Kidney epithelial cell (primary cell): ENCODE measurements around the gene EIF5B. TPM values are rescaled to one million over a fixed set of nuclear protein-coding genes. Genes with fewer than 3 reads are reported as not detected.

Experiments used
- DNase-seq: peaks from one replicate; pipeline ENCODE4 v3.0.0-alpha.2; 2010; ENCODE audit warnings: low read depth
- H3K27me3 ChIP-seq: 2 replicates; pipeline ENCODE4 v1.6.0; 2011; ENCODE audit warnings: low read length; ENCODE audit not compliant: control insufficient read depth, insufficient read depth
- H3K36me3 ChIP-seq: 2 replicates; pipeline ENCODE4 v1.5.1; 2011; ENCODE audit warnings: low read length; ENCODE audit not compliant: control insufficient read depth, insufficient read depth
- H3K4me3 ChIP-seq: 2 replicates; pipeline ENCODE4 v1.5.1; 2011; ENCODE audit warnings: low read depth, mild to moderate bottlenecking, control low read depth, low read length
- total RNA-seq: library from RNA; depleted of rRNA; stranded (reverse); fragments of >200 nt; gene quantifications from 2 replicates; pipeline ENCODE4 v1.2.3, GENCODE V29; 2015
- TF ChIP-seq, protein P1 (sequence below): IDR thresholded peaks from 2 replicates; pipeline ENCODE4 v1.5.1; 2011; ENCODE audit warnings: mild to moderate bottlenecking, moderate library complexity, low read length, control low read depth, inconsistent platforms; ENCODE audit not compliant: insufficient read depth, poor library complexity, severe bottlenecking

Gene EIF5B
- total RNA-seq, 1 donor from 2014 or later = 31.8 TPM

DNA sequence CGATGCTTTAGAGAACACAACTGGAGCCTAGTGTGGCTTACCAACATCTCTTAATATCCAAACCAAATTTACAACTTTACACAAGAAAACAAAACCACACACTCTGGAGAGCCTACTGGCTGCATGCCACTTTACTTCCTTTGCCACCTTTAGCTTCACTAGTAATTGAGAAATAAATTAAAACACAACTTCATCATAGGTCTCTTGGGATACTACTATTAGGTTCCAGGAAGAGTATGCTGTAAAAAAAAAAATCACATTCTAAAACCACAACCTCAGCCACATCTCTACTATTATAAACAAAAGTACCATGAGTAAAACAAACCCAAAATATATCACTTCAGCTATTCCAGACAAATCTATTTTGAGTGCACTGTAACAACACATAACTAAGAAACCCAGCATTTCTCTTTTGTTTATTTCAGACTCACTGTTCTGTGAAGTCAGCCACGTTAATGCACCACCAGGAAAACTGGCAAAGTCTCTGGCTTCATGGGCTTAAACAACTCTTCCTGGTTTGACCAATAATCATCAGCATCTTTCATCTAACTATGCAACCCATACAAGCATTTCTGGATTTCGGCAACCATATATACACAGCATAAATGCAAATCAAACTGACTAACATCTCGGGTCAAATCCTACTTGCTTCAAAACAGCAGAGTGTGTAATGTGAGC, 93.6 kb downstream of the EIF5B start:
- TF ChIP-seq, protein P1, sequence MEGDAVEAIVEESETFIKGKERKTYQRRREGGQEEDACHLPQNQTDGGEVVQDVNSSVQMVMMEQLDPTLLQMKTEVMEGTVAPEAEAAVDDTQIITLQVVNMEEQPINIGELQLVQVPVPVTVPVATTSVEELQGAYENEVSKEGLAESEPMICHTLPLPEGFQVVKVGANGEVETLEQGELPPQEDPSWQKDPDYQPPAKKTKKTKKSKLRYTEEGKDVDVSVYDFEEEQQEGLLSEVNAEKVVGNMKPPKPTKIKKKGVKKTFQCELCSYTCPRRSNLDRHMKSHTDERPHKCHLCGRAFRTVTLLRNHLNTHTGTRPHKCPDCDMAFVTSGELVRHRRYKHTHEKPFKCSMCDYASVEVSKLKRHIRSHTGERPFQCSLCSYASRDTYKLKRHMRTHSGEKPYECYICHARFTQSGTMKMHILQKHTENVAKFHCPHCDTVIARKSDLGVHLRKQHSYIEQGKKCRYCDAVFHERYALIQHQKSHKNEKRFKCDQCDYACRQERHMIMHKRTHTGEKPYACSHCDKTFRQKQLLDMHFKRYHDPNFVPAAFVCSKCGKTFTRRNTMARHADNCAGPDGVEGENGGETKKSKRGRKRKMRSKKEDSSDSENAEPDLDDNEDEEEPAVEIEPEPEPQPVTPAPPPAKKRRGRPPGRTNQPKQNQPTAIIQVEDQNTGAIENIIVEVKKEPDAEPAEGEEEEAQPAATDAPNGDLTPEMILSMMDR = no peak
- no peaks in the 10 kb centered on the region for H3K27me3 ChIP-seq
- no peak for DNase-seq
- peaks cover 2% of the 10 kb centered on the region for H3K36me3 ChIP-seq
- no peak overlapping the region for H3K4me3 ChIP-seq

DNA sequence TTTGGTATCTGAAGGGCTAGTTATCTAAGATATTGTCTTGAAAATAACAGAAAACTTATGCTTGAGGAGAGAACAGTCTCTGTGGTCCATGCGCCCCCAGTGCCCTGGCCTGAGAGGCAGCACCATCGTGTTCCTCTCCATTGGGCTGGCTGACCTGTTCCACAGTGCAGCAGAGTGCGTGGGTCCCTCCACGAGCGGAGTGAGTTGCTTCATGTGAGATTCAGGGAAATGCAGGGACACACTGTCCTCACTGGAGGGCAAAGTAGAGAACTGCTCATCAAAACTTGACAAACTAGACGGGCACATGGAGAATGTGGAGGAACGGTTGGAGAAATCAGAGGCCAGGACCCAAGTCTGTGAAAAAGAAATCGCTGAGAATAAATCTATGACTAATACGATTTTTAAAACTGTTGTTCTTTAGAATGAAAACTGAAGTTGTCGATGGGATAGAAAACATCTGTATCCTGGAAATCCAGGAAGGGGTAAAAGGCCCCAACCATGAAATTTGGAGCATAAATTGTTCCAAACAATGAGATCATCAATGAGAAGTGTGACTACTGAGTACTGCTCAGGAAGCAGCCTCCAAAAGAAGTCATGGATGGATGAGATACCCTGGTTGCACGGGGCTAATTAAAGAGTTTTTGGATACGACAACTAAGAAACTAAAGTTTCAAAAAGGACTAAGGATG, 94.5 kb downstream of the EIF5B start:
- H3K36me3 ChIP-seq = peaks cover 2% of the 10 kb centered on the region
- H3K27me3 ChIP-seq = no peaks in the 10 kb centered on the region
- DNase-seq = no peak
- H3K4me3 ChIP-seq = no peak overlapping the region
- TF ChIP-seq, protein P1 = no peak

DNA sequence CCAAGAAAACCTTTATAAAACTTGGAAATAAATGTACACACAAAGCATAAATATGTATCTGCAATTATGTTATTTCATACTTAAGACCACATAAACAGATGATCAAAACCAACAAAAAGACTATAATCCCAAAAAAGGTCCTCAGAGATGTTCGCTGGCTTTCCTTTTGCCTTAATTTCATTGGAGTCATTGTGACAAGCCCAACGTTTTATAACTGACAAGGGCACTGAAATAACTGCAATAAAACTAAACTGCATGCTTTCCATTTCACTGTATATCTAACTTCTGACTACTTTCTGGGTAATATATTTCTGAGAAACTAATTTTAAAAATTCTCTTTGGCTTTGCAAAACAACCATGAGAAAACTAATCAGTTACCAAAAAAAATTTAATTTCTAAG, 96.2 kb downstream of the EIF5B start:
- no peak for DNase-seq
- TF ChIP-seq, protein P1 = no peak
- no peak overlapping the region for H3K4me3 ChIP-seq
- H3K27me3 ChIP-seq = no peaks in the 10 kb centered on the region
- peaks cover 2% of the 10 kb centered on the region for H3K36me3 ChIP-seq

DNA sequence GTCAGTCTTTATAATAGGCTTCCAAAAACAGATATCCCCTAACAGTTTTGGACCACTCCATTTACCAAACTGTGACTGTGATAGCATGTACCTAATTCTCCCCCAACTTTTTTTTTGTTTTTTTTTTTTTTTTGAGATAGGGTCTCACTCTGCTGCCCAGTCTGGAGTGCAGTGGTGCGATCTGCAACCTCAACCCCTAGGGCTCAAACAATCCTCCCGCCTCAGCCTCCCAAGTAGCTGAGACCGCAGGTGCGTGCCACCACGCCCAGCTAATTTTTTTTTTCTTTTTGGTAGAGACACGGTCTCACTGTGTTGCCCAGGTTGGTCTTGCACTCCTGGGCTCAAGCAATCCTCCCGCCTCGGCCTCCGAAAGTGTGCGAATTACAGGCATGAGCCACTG, 99.7 kb downstream of the EIF5B start:
- no peaks in the 10 kb centered on the region for H3K27me3 ChIP-seq
- no peak overlapping the region for H3K4me3 ChIP-seq
- H3K36me3 ChIP-seq = peaks cover 1% of the 10 kb centered on the region
- TF ChIP-seq, protein P1 = no peak
- no peak for DNase-seq

DNA sequence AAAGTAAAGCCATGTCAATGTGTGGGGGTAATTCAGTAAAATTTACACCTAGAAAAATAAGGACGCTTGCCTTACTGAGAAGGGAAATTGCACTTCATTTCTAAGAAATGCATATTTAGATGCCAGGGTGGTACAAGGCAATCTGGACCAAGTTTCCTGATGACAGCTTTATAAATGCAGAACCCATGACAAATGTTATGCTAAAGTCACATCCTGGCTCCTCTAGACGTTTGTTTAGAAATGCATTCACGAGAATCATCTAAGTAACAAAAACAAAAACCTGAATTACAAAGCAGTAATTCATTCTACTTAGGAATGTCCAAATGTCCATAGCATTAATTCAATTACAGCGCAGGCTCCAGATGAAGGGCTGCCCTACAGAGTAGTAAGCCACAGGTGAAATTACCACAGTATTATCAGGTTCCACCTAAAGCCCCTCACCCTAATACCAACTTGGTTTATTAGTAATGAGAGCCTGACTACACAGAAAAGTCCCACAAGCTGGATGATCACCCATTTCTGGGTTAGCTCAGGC, 102.8 kb downstream of the EIF5B start:
- Histone ChIP-seq H3K27me3 (no peaks in the 10 kb centered on the region), H3K36me3 (peaks cover 1% of the 10 kb centered on the region), H3K4me3 (no peak overlapping the region)
- TF ChIP-seq, protein P1 = no peak
- no peak for DNase-seq

DNA sequence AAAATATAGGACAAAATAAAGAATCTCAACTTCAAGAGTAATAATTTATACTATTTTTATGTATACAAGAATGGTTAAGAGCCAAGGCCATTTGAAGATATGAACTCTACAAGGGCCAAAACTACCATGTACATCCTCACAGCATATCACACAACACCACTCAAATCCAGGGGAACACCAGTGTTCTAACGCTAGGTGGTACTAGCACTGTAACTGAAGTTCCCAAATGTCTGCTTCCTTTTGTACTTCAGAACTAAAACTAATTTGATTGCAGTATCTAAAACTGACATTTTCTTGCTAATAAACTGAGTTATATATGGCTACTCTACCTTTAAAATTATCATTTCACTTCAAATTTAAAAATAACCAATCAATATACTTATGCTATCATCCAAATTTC, 105.6 kb downstream of the EIF5B start:
- peaks cover 1% of the 10 kb centered on the region for H3K36me3 ChIP-seq
- TF ChIP-seq, protein P1 = peak; percentile 8
- no peaks in the 10 kb centered on the region for H3K27me3 ChIP-seq
- DNase-seq = no peak
- no peak overlapping the region for H3K4me3 ChIP-seq
